Neural cell (in vitro differentiated cells): ENCODE results near the gene CHCHD10.

Source experiments
- EP300 ChIP-seq: fragments of 450-650 bp; conservative IDR thresholded peaks from 2 replicates; pipeline ENCODE4 v1.6.1; 2014; ENCODE audit warnings: antibody characterized with exemption, mild to moderate bottlenecking, moderate library complexity; ENCODE audit not compliant: poor library complexity, severe bottlenecking
- EZH2 ChIP-seq: fragments of 200-600, 300-800 bp; shearing (Covaris generic), sonication (generic); IDR thresholded peaks from 2 replicates; pipeline ENCODE4 v1.6.1; 2014; ENCODE audit warnings: antibody characterized with exemption, low read length, borderline replicate concordance, mild to moderate bottlenecking; ENCODE audit not compliant: insufficient read depth, poor library complexity, severe bottlenecking
- MXI1 ChIP-seq: fragments of 450-650 bp; conservative IDR thresholded peaks from 2 replicates; pipeline ENCODE4 v1.6.1; 2014; ENCODE audit warnings: antibody characterized with exemption, mild to moderate bottlenecking; ENCODE audit not compliant: poor library complexity, severe bottlenecking
- POLR2AphosphoS5 ChIP-seq: IDR thresholded peaks from 2 replicates; pipeline ENCODE4 v1.6.1; 2012
- RAD21 ChIP-seq: fragments of 450-650 bp; conservative IDR thresholded peaks from 2 replicates; pipeline ENCODE4 v1.6.1; 2014; ENCODE audit warnings: antibody characterized with exemption, mild to moderate bottlenecking, moderate library complexity
- SMC3 ChIP-seq: fragments of 450-650 bp; conservative IDR thresholded peaks from 2 replicates; pipeline ENCODE4 v1.6.1; 2014; ENCODE audit warnings: antibody characterized with exemption, mild to moderate bottlenecking, moderate library complexity; ENCODE audit not compliant: poor library complexity
- TAF1 ChIP-seq: IDR thresholded peaks from 2 replicates; pipeline ENCODE4 v1.6.1; 2012; ENCODE audit warnings: low read depth
- TF ChIP-seq, protein P1 (sequence below): fragments of 450-650 bp; IDR thresholded peaks from 2 replicates; pipeline ENCODE4 v1.5.1; 2014; ENCODE audit warnings: antibody characterized with exemption, mild to moderate bottlenecking, moderate library complexity; ENCODE audit not compliant: poor library complexity, severe bottlenecking
- TF ChIP-seq, protein P2 (sequence below): IDR thresholded peaks from 2 replicates; pipeline ENCODE4 v1.6.1; 2012; ENCODE audit warnings: borderline replicate concordance

DNA sequence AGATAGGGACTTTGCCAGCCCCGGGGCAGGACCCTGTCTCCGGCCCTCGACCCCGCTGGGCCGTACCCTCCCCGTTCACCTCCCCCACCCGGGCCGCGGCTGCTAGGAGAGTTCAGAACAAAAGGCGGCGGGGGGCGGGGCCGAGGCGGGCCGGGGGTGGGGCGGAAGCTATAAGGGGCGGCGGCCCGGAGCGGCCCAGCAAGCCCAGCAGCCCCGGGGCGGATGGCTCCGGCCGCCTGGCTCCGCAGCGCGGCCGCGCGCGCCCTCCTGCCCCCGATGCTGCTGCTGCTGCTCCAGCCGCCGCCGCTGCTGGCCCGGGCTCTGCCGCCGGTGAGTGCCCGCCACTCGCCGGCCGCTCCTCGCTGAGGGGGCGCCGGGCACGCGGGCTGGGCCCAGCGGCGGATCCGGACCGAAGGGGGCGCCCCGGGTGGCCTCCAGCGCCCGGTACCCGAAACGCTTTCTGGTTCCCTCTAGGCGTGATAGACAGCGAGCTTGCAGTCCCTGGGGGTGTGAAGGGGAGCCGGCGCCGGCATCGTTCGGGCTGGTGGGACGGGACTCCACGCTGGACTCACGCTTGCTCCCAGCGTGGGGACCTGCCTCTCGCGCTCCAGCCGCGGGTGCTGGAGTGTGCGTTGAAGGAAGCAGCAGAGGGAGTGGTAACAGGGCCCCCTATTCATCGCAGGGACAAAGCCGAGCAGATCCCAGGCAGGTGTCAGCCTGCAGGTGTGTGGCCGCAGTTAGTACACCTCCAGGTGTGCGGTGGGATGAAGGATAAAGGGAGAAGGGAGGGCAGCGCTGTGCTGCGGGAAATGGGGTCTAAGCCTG is 5.1 kb upstream of the CHCHD10 start, which contains the start of gene MMP11:
- TF ChIP-seq, protein P1, sequence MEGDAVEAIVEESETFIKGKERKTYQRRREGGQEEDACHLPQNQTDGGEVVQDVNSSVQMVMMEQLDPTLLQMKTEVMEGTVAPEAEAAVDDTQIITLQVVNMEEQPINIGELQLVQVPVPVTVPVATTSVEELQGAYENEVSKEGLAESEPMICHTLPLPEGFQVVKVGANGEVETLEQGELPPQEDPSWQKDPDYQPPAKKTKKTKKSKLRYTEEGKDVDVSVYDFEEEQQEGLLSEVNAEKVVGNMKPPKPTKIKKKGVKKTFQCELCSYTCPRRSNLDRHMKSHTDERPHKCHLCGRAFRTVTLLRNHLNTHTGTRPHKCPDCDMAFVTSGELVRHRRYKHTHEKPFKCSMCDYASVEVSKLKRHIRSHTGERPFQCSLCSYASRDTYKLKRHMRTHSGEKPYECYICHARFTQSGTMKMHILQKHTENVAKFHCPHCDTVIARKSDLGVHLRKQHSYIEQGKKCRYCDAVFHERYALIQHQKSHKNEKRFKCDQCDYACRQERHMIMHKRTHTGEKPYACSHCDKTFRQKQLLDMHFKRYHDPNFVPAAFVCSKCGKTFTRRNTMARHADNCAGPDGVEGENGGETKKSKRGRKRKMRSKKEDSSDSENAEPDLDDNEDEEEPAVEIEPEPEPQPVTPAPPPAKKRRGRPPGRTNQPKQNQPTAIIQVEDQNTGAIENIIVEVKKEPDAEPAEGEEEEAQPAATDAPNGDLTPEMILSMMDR, result no peak
- no peak for TF ChIP-seq EP300
- no peak for TF ChIP-seq TAF1
- TF ChIP-seq POLR2AphosphoS5, result no peak
- no peak for TF ChIP-seq RAD21
- no peak for TF ChIP-seq SMC3
- TF ChIP-seq EZH2, result no peak
- TF ChIP-seq, protein P2, sequence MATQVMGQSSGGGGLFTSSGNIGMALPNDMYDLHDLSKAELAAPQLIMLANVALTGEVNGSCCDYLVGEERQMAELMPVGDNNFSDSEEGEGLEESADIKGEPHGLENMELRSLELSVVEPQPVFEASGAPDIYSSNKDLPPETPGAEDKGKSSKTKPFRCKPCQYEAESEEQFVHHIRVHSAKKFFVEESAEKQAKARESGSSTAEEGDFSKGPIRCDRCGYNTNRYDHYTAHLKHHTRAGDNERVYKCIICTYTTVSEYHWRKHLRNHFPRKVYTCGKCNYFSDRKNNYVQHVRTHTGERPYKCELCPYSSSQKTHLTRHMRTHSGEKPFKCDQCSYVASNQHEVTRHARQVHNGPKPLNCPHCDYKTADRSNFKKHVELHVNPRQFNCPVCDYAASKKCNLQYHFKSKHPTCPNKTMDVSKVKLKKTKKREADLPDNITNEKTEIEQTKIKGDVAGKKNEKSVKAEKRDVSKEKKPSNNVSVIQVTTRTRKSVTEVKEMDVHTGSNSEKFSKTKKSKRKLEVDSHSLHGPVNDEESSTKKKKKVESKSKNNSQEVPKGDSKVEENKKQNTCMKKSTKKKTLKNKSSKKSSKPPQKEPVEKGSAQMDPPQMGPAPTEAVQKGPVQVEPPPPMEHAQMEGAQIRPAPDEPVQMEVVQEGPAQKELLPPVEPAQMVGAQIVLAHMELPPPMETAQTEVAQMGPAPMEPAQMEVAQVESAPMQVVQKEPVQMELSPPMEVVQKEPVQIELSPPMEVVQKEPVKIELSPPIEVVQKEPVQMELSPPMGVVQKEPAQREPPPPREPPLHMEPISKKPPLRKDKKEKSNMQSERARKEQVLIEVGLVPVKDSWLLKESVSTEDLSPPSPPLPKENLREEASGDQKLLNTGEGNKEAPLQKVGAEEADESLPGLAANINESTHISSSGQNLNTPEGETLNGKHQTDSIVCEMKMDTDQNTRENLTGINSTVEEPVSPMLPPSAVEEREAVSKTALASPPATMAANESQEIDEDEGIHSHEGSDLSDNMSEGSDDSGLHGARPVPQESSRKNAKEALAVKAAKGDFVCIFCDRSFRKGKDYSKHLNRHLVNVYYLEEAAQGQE, result no peak
- TF ChIP-seq MXI1, result no peak
